HepG2 (cell line): ENCODE measurements around the gene TUT7. TPM values are rescaled to one million over a fixed set of nuclear protein-coding genes. Genes with fewer than 3 reads are reported as not detected.

ENCODE experiments used
- ATAC-seq: fragments of 200-7000 bp; cut with Tn5 transposase; 3 replicates; pipeline ENCODE4 v1.9.1; 2020; ENCODE audit warnings: mild to moderate bottlenecking, moderate library complexity
- BruUV-seq: library from RNA; stranded (reverse); fragments of 400-500 nt; replicated peaks from 2 replicates; lab custom pipeline; 2021; lab: Mats Ljungman, UMichigan
- CTCF ChIA-PET: fragments of 300-600 bp; formaldehyde crosslinking; extraction: SDS; loops from one replicate; lab custom pipeline; 2021; ENCODE audit warnings: low total read pairs, inconsistent platforms, low intra/inter-chr PET ratio; lab: Yijun Ruan, JAX
- POLR2A ChIA-PET: fragments of 350-600 bp; sonication (Branson Sonifier 250); formaldehyde crosslinking; loops from one replicate; lab custom pipeline; 2020; ENCODE audit warnings: antibody characterized with exemption, inconsistent platforms; lab: Yijun Ruan, JAX
- DNase-seq: peaks from one replicate; pipeline ENCODE4 v3.0.0-alpha.2; 2015; ENCODE audit warnings: low spot score
- FAIRE-seq: peaks from 3 replicates; lab custom pipeline; 2011; peaks lifted over from hg19 to GRCh38; lab: Jason Lieb, UNC
- H2AFZ ChIP-seq: one replicate; pipeline ENCODE4 v1.6.1; 2011; ENCODE audit warnings: low read length, inconsistent platforms
- H3K27ac ChIP-seq: fragments of 300-600 bp; 3 replicates; pipeline ENCODE4 v1.8.0; 2011; ENCODE audit warnings: mixed run types, mild to moderate bottlenecking, mixed read lengths, low read length, inconsistent platforms; ENCODE audit not compliant: insufficient read depth; ENCODE audit errors: extremely low read length
- H3K27me3 ChIP-seq, 2 experiments: fragments of 200-600 bp in 1 of 2; 2 replicates in 1 of 2; 3 replicates in 1 of 2; pipeline versions ENCODE4 v1.6.0 to v1.8.0; 2011; ENCODE audit warnings: low read length in 2 of 2, mild to moderate bottlenecking in 2 of 2, moderate library complexity in 2 of 2, inconsistent platforms in 1 of 2; ENCODE audit not compliant: insufficient read depth in 2 of 2, control insufficient read depth in 1 of 2
- H3K36me3 ChIP-seq, 2 experiments: fragments of 200-600 bp in 1 of 2; replicated peaks in 1 of 2; 2 replicates in 1 of 2; 3 replicates in 1 of 2; pipeline versions ENCODE4 v1.5.1 to v1.8.0; 2011; ENCODE audit warnings: low read length in 2 of 2, inconsistent platforms in 1 of 2; ENCODE audit not compliant: insufficient read depth in 2 of 2, control insufficient read depth in 1 of 2
- H3K4me1 ChIP-seq: 2 replicates; pipeline ENCODE4 v1.5.1; 2012; ENCODE audit warnings: low read length, inconsistent platforms; ENCODE audit not compliant: insufficient read depth
- H3K4me2 ChIP-seq: 2 replicates; pipeline ENCODE4 v1.6.0; 2011; ENCODE audit warnings: low read depth, low read length, inconsistent platforms
- H3K4me3 ChIP-seq, 3 experiments: fragments of 200-600 bp in 1 of 3; sonication (generic), shearing (Covaris generic) in 1 of 3; replicated peaks in 1 of 3; 2 replicates each; pipeline ENCODE4 v1.5.1; 2011 to 2016; ENCODE audit warnings: low read length in 3 of 3, inconsistent platforms in 2 of 3, low read depth in 2 of 3, mild to moderate bottlenecking in 2 of 3, control low read depth in 1 of 3, mixed read lengths in 1 of 3; ENCODE audit not compliant: insufficient read depth in 1 of 3
- H3K79me2 ChIP-seq: one replicate; pipeline ENCODE4 v1.6.1; 2011; ENCODE audit warnings: low read length, inconsistent platforms; ENCODE audit not compliant: insufficient read depth
- H3K9ac ChIP-seq: 2 replicates; pipeline ENCODE4 v1.6.0; 2011; ENCODE audit warnings: mild to moderate bottlenecking, low read depth, low read length, inconsistent platforms; ENCODE audit not compliant: insufficient read depth
- H3K9me3 ChIP-seq: 2 replicates; pipeline ENCODE4 v1.5.1; 2012; ENCODE audit warnings: mild to moderate bottlenecking, low read length
- H4K20me1 ChIP-seq: 2 replicates; pipeline ENCODE4 v1.6.0; 2011; ENCODE audit warnings: inconsistent platforms, mild to moderate bottlenecking, low read length, moderate library complexity; ENCODE audit not compliant: insufficient read depth
- FOXC1 ChIP-seq: sonication (generic); formaldehyde crosslinking; IDR thresholded peaks from 2 replicates; pipeline ENCODE4 v1.8.0; 2022; ENCODE audit warnings: mild to moderate bottlenecking, missing genetic modification reagents, borderline replicate concordance
- GABPB1 ChIP-seq: IDR thresholded peaks from 2 replicates; pipeline ENCODE4 v1.6.1; 2016; ENCODE audit warnings: mild to moderate bottlenecking, missing genetic modification reagents, moderate library complexity, missing compliant biosample characterization
- MAFF ChIP-seq: IDR thresholded peaks from 2 replicates; pipeline ENCODE4 v1.6.1; 2011; ENCODE audit warnings: low read depth, low read length, improper control_type of control experiment
- MAFK ChIP-seq, 2 experiments: IDR thresholded peaks in 1 of 2; conservative IDR thresholded peaks in 1 of 2; 2 replicates each; pipeline ENCODE4 v1.6.1; 2011; ENCODE audit warnings: improper control_type of control experiment in 2 of 2, low read length in 2 of 2
- MIER3 ChIP-seq: IDR thresholded peaks from 2 replicates; pipeline ENCODE4 v1.6.1; 2016; ENCODE audit warnings: missing compliant biosample characterization, borderline replicate concordance
- MZF1 ChIP-seq: sonication (generic); formaldehyde crosslinking; IDR thresholded peaks from 2 replicates; pipeline ENCODE4 v1.8.1; 2023; ENCODE audit warnings: mild to moderate bottlenecking, missing genetic modification reagents, borderline replicate concordance
- NFATC3 ChIP-seq: sonication (generic); formaldehyde crosslinking; IDR thresholded peaks from 2 replicates; pipeline ENCODE4 v1.5.1; 2020; ENCODE audit warnings: mild to moderate bottlenecking, missing genetic modification reagents
- NFKBIZ ChIP-seq: IDR thresholded peaks from 2 replicates; pipeline ENCODE4 v1.6.1; 2018; ENCODE audit warnings: missing genetic modification reagents, missing compliant biosample characterization
- SIX1 ChIP-seq: sonication (generic); formaldehyde crosslinking; IDR thresholded peaks from 2 replicates; pipeline ENCODE4 v1.4.0; 2020; ENCODE audit warnings: missing genetic modification reagents, borderline replicate concordance
- SP5 ChIP-seq: IDR thresholded peaks from 2 replicates; pipeline ENCODE4 v1.6.1; 2016; ENCODE audit warnings: low read depth, borderline replicate concordance
- ZNF232 ChIP-seq: sonication (generic); formaldehyde crosslinking; IDR thresholded peaks from 2 replicates; pipeline ENCODE4 v1.4.0; 2020; ENCODE audit warnings: missing genetic modification reagents, borderline replicate concordance
- ZNF260 ChIP-seq: sonication (generic); formaldehyde crosslinking; IDR thresholded peaks from 2 replicates; pipeline ENCODE4 v1.4.0; 2020; ENCODE audit warnings: missing genetic modification reagents, low read depth, mild to moderate bottlenecking, borderline replicate concordance
- ZNF513 ChIP-seq: sonication (generic); formaldehyde crosslinking; conservative IDR thresholded peaks from 2 replicates; pipeline ENCODE4 v1.5.0; 2020; ENCODE audit warnings: missing genetic modification reagents
- ZNF598 ChIP-seq: sonication (generic); formaldehyde crosslinking; IDR thresholded peaks from 2 replicates; pipeline ENCODE4 v1.5.1; 2020; ENCODE audit warnings: mild to moderate bottlenecking, missing genetic modification reagents, borderline replicate concordance
- ZNF776 ChIP-seq: sonication (generic); formaldehyde crosslinking; IDR thresholded peaks from 2 replicates; pipeline ENCODE4 v1.4.0; 2020; ENCODE audit warnings: mild to moderate bottlenecking, missing genetic modification reagents
- WGBS: methylation state at CpG from one replicate; pipeline ENCODE4 v1.1.6; 2017; ENCODE audit warnings: low lambda C conversion rate; 5-methylcytosine and 5-hydroxymethylcytosine counted together
- in situ Hi-C: cut with HindIII; loops from 2 replicates; pipeline ENCODE4 v1.10.0; 2017; ENCODE audit warnings: low pct_unique_long_range_greater_than_20kb; ENCODE audit not compliant: extremely low pct_ligation_motif_present
- intact Hi-C: fragments of 100-400 bp; cut with micrococcal nuclease; formaldehyde crosslinking; loops from one replicate; pipeline ENCODE4 v1.10.0; 2022; ENCODE audit not compliant: unreplicated experiment
- polyA plus RNA-seq, 8 experiments: library from polyadenylated mRNA; depleted of rRNA in 3 of 8; stranded (reverse) in 7 of 8; unstranded in 1 of 8; fragments of >200 nt; fragmentation: Illumina TruSeq in 4 of 8; extraction: Trizol in 4 of 8; gene quantifications; 2 replicates each; pipeline versions ENCODE4 v1.2.1 to v1.2.3, GENCODE V29; 2011 to 2016; ENCODE audit warnings: low read depth in 4 of 8, missing spikeins in 1 of 8, mixed read lengths in 1 of 8; ENCODE audit not compliant: insufficient read depth in 1 of 8
- total RNA-seq, 5 experiments: library from RNA; depleted of rRNA; stranded (reverse); fragments of >200 nt; fragmentation: Illumina TruSeq; extraction: Trizol; gene quantifications; 2 replicates each; pipeline ENCODE4 v1.2.3, GENCODE V29; 2016; ENCODE audit warnings: low read depth in 1 of 5
- TF ChIP-seq, protein P1 (sequence below): sonication (generic); formaldehyde crosslinking; IDR thresholded peaks from 2 replicates; pipeline ENCODE4 v1.5.1; 2020; ENCODE audit warnings: missing genetic modification reagents, mild to moderate bottlenecking, borderline replicate concordance
- TF ChIP-seq, protein P2 (sequence below): sonication (generic); formaldehyde crosslinking; IDR thresholded peaks from 2 replicates; pipeline ENCODE4 v1.5.0; 2020; ENCODE audit warnings: mild to moderate bottlenecking, missing genetic modification reagents, borderline replicate concordance

TUT7 gene
- total and polyA plus RNA-seq, 2 of the 13 experiments (the other 11 are each of a cell fraction or from before 2014, with no cell fraction given): 12.0 to 19.4 TPM

DNA sequence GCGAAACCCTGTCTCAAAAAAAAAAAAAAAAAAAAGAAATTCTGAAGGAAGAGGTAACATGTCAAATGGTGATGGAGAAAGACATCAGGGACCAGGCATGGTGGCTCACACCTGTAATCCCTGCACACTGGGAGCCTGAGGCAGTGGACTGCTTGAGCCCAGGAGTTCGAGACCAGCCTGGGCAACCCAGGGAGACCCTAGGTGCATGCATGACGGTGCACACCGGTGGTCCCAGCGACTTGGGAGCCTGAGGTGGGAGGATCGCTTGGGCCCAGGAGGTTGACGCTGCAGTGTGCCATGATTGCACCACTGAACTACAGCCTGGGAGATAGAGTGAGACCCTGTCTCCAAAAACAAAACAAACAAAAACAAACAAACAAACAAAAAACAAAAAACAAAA lies 73.6 kb downstream of the TUT7 start (continued):
- no peak for TF ChIP-seq ZNF513
- TF ChIP-seq MZF1 (CRISPR knock-in tag): no peak
- TF ChIP-seq NFKBIZ (CRISPR knock-in tag): no peak
- no peak for TF ChIP-seq ZNF598 (CRISPR knock-in tag)
- no peak for TF ChIP-seq SP5 (CRISPR knock-in tag)
- TF ChIP-seq ZNF776 (CRISPR knock-in tag): no peak

DNA sequence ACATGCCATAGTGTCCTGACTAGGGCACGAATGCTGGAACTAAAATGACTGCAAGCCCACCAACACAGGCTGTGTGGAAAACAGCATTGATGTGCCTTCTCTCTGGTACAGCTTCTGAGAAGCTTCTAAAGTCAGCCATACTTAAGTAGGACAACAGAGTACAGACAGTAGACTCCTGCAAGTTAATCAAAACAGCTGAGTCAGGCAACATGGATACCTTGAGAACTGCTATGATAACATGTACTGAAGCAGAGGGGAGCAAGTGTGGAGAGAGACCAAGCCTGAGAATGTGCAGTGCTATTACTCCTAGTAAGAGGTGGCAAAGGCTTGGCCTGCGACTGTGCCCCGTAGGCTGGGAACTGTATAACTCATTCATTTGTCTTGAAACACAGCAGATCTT lies 74.4 kb downstream of the TUT7 start:
- H3K36me3 ChIP-seq: peaks cover 2 to 7% of the 10 kb centered on the region in 2 experiments; a peak in 1 of 5 replicates
- intact Hi-C loops (loop anchor here (5.0 to 10.0 kb wide), 3 partner anchors 78 to 188 kb away; no protein-coding TSS in a partner anchor), in situ Hi-C loops (loop anchor here (10.0 kb wide), 1 partner anchor 335 kb away; the partner anchor contains the start of gene NAA35)
- ATAC-seq (no peak), FAIRE-seq (no peak), DNase-seq (no peak)
- no TSS peak for BruUV-seq
- H2AFZ ChIP-seq: no peak overlapping the region
- H3K4me1 ChIP-seq: peaks cover 36% of the 10 kb centered on the region
- 100% methylated on average over 3 of the region's 3 CpGs for WGBS
- H3K9ac ChIP-seq: no peak overlapping the region
- POLR2A ChIA-PET: no interaction called here
- no peaks in the 10 kb centered on the region for H3K27me3 ChIP-seq
- H3K79me2 ChIP-seq: peaks cover 60% of the 10 kb centered on the region
- peaks cover 29% of the 10 kb centered on the region for H4K20me1 ChIP-seq
- H3K27ac ChIP-seq: no peak overlapping the region
- TF ChIP-seq MAFF: peak; percentile 68
- no peak for TF ChIP-seq ZNF232 (CRISPR knock-in tag)
- TF ChIP-seq MIER3 (CRISPR knock-in tag): no peak
- no peak for TF ChIP-seq ZNF260 (CRISPR knock-in tag)
- no peak for TF ChIP-seq GABPB1
- TF ChIP-seq FOXC1: no peak
- TF ChIP-seq, protein P1, sequence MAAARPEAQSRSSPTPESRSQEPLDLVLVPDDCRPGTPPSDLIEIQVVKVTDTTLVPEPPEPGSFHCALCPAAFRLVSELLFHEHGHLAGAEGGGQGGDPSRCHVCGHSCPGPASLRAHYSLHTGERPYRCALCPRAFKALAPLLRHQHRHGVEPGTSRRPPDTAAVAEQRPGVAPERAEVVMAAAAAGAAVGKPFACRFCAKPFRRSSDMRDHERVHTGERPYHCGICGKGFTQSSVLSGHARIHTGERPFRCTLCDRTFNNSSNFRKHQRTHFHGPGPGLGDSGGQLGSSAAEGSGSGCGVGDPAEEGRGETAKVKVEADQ: no peak
- TF ChIP-seq SIX1: no peak
- TF ChIP-seq NFATC3: no peak
- TF ChIP-seq, protein P2, sequence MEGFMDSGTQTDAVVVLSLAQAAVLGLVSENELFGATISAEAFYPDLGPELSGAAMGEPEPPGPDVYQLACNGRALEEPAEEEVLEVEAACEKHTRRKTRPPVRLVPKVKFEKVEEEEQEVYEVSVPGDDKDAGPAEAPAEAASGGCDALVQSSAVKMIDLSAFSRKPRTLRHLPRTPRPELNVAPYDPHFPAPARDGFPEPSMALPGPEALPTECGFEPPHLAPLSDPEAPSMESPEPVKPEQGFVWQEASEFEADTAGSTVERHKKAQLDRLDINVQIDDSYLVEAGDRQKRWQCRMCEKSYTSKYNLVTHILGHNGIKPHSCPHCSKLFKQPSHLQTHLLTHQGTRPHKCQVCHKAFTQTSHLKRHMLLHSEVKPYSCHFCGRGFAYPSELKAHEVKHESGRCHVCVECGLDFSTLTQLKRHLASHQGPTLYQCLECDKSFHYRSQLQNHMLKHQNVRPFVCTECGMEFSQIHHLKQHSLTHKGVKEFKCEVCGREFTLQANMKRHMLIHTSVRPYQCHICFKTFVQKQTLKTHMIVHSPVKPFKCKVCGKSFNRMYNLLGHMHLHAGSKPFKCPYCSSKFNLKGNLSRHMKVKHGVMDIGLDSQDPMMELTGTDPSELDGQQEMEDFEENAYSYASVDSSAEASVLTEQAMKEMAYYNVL (CRISPR knock-in tag): no peak
- TF ChIP-seq MAFK (conservative IDR thresholded peaks at IDR 0.05 in 1 of 2, IDR thresholded peaks at IDR 0.05 in 1 of 2; ENCODE audit: low read length in 2 of 2): peak; percentile 64 to 80
- CTCF ChIA-PET: no interaction called here
- peak overlapping the region; percentile 50 for H3K4me2 ChIP-seq
- no peak overlapping the region for H3K4me3 ChIP-seq
- H3K9me3 ChIP-seq: no peaks in the 10 kb centered on the region
